Stimulated activated CD4-positive, alpha-beta T cell treated with anti-CD3 and anti-CD28 coated beads, Interleukin-12 subunit alpha, Interleukin-12 subunit beta, amount 100 ng/mL, for 48 hours (primary cell): ENCODE results near the gene DOCK1.

ENCODE experiments used
- DNase-seq, 3 donors: peaks; one replicate each; pipeline ENCODE4 v3.0.0-alpha.2; 2020; ENCODE audit warnings: low read depth in 2 of 3, low spot score in 1 of 3

DOCK1 gene

GRCh38 chr10:126949161-126949503, 43.9 kb downstream of the DOCK1 start:
- no peak for DNase-seq

GRCh38 chr10:126950401-126951105, 45.3 kb downstream of the DOCK1 start:
- no peak for DNase-seq

DNA sequence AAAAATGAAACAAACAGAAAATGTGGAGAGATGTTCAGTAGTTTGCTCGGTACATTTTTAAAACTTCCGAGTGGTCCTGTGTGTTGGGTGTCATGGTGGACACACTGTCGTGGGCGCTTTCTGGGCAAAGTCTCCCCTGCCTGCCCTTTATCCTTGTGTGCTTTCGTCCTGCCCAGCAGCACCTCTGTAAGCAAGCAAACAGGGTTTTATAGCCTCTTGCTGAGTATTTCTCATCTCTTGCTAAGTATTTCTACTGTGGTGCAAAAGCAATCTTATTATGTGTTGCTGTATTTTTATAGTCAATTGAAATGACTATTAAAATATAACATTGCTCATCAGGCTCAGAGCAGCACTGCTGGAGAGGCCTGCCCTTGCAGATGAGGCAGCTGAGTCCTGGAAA, 48.7 kb downstream of the DOCK1 start:
- no peak for DNase-seq

DNA sequence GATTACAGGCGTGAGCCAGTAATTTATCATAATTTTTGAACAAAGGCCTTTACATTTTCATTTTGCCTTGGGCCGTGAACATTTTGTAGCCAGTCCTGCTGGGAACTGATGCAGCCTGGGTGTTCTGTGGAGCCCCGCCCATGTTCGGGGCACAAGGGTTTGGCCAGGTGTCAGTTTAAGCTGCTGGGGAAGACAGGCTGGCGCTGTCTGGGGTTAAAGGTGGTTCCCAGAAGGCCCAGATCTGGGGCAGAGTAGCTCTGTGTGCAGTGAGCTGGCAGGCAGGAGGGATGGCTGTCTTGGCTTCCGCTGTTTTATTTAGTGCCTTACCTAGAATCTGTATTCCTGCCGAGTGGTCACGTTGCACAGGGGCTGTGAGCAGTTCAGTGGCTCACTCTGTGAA, 50.2 kb downstream of the DOCK1 start:
- no peak for DNase-seq

DNA sequence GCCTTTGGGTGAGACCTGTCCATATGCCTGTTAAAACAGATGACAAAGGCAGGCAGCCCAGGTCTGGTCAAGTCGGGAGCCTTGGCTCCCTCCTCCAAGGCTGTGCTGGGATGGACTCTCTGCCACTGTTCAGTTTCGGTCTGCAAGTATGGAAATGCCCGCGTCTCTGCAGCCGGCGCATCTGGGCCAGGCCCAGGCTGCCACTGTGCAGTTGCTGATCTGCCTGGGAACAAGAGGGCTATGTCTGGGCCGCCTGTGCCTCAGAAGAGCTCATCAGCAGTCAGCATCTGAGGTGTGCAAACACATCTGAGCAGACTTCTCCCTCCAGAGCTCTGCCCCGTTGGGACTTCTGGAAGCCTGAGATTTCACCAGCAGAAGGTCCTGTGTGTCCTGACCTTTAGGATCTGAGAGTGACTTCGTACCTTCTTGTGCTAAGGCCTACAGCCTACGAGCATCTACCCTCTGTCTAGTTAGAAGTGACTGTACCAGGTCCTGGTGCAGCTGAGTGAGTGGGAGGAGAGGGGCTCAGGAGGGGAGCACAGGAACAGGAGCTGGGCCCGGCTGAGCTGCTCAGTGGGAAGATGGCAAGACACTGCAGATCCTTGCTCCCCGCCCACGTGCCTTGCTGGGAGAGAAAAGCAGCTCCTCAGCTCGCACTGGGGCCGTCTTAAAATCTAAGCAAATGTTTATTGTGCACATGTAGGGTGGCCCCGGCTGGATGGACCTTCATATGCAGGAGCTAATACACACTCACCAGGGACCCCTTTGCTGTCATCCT, 50.9 kb downstream of the DOCK1 start:
- no peak for DNase-seq

DNA sequence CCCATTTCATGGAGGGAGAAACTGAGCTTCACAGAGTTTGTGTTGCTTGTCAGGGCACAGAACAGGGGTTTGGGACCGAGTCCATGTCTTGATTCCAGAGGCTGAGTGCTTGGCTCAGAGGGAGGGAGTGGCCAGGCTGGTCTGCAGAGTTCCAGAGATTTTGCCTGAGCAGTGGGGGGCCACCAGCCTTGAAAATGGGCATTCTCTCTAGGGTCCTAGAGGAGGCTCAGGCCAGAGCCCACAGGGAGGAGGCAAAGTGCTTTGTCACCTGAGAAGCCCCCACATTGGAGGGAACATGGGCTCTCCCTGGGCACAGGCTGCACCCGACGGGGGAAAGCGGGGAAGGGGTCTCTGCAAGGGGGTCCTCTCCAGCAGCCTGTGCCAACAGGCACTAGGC, 51.5 kb downstream of the DOCK1 start:
- no peak for DNase-seq

DNA sequence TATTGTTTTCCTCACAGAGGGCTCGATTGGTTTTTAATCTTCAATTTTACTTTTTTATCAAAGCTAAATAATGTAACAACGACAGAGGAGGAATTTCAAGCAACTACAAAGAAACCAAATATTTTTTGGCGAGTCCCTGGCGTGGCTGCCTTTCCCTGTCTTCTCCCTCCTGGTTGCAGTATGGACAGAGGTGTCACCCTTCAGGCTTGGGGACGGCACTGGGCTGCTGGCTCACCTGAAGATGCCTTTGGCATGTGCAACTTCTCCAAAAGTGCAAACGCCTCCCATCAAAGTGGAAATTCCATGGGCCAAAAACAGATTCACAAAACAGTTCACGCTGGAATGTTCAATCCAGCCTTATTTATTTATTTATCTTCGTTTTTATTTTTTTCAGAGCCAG, 51.9 kb downstream of the DOCK1 start:
- no peak for DNase-seq

GRCh38 chr10:126959431-126959830, 54.2 kb downstream of the DOCK1 start:
- DNase-seq: no peak

- no peak for DNase-seq
Observed at GRCh38 chr10:126959906-126960685, 54.9 kb downstream of the DOCK1 start.

GRCh38 chr10:126963354-126963753, 58.1 kb downstream of the DOCK1 start:
- no peak for DNase-seq

GRCh38 chr10:126964190-126964589, 59.0 kb downstream of the DOCK1 start:
- DNase-seq: no peak

DNA sequence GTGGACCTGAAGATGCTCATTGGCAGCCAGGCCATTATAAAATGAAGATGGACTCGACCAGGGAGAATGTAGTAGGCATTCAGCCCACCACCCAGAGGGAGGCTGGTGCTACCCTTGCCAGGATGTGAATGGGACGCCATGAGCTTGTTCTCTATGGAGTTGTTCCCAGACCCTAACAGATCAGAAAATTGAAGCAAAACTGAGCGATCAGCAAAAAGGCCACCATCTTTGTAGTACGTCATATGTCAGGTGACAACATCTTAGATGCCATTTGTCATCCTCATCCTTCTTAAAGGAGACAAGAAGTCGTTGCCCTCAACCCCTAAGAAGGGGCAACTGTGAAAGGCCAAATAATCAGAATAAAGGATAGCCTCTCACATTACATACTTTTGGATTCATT, 61.7 kb downstream of the DOCK1 start:
- DNase-seq: no peak

DNA sequence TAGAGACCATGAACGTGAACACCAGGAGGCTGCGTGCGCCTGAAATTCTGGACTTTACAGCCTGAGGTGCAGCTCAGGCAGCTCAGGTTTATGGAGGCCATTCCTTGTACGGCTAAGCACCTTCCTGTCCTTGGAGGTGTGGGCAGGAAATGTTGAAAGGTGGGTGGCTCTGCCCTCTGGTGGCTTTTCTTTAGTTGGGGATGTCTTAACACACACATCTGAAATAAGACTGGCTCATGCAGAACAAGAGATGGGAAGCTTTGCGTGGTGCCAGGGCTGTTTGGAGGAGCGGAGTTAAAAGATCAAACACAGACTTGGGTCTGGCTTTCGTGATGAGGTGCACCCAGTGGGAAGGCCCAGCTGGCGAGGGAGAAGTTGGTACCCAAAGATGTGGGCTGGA, 64.1 kb downstream of the DOCK1 start:
- no peak for DNase-seq

DNA sequence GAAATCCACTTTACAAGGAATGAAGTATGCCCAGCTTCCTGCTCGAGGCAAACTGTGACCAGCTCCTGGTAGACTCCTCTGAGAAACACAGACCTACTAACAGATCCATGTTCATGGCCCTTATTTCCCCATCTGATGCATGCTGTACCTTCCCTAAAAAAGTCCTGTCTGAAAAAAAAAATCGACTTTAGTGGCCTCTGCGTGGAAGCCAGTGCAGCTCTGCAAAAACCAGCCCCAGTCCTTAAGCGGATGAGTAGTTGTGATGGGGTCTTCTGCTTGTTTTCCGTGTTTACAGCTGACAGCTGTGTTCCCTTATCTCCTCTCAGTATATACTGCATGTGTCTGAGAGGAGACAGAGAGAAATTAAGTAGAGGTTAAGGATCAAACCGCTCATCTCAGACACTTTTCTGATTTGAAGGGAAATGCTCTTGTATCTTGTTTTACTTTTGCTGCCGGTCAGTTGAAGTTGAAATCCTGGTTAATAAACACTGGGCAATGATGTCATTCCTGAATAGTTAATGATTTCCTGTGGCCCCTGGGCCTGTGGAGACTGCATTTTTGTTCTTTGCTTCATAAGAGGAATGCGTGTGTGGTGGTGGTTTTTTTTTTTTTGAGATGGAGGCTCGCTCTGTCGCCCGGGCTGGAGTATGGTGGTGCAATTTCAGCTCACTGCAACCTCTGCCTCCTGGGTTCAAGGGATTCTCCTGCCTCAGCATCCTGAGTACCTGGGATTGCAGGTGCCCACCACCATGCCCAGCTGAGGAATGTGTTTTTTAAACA, 67.6 kb downstream of the DOCK1 start:
- no peak for DNase-seq

DNA sequence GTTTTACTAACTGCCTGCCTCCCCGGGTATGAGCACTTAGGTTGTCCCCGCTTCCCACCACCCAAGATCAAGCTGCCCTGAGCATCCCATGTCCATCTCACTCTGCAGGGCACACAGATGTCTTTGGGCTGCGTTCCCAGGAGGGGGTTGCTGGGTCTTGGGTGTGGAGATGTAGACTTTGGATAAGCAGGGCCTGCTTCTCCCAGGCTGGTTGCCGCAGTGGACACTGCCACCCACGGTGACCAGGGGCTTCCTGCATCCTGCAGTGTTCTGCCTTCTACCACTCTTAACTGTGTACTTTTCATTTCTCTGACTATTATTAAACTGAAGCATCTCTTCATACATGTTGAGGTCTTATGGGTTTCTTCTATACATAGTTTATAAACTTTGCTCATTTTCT, 70.0 kb downstream of the DOCK1 start:
- no peak for DNase-seq

GRCh38 chr10:126977216-126977615, 72.0 kb downstream of the DOCK1 start:
- DNase-seq: no peak

DNA sequence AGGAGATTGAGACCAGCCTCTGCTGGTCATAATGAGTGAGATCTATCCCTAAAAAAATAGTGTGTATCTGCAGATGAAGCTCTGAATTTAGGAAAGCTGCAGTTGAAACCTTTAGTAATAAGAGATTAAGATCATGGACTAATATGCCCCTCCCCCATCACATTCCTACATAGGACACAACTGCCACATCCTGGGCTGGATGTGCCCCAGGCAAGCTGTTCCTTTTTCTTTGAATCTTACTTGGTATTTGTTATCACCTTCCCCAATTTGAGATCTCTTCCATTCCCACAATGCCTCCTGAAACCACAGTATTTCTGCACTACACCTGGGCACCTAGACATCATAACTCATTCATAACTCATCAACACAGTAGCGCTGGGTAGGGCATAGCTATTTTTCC, 74.1 kb downstream of the DOCK1 start:
- DNase-seq: no peak

DNA sequence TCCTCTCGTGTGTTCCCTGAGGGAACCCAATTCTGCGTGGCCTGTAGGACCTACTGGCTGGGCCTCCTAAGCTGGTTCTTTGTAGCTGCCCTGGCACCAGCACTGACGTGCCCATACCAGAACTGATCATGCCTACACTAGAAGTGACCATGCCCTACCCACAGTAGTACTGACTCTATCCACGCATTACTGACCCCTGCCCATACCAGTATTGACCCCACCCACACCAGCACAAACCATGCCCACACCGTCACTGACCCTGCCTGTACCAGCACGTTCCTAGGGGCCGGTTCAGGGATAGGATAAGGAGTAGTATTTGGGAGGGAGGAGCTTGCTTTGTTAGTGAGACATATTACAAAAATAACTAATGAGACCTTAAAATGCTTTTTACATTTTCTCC, 88.0 kb downstream of the DOCK1 start:
- no peak for DNase-seq

GRCh38 chr10:126997801-126998590, 92.8 kb downstream of the DOCK1 start:
- DNase-seq: no peak

GRCh38 chr10:127000598-127000997, 95.4 kb downstream of the DOCK1 start:
- no peak for DNase-seq
